Rectal smooth muscle tissue (tissue), 1 donor: ENCODE measurements around the gene LRCH3.

Experiments used
- H3K27ac ChIP-seq: one replicate; pipeline ENCODE4 v1.7.0; 2013; ENCODE audit warnings: low read depth, low read length, inconsistent platforms
- H3K27me3 ChIP-seq: one replicate; pipeline ENCODE4 v1.7.0; 2013; ENCODE audit warnings: low read length; ENCODE audit not compliant: control insufficient read depth, insufficient read depth
- H3K36me3 ChIP-seq: one replicate; pipeline ENCODE4 v1.7.0; 2013; ENCODE audit warnings: low read length; ENCODE audit not compliant: control insufficient read depth, insufficient read depth
- H3K4me1 ChIP-seq: one replicate; pipeline ENCODE4 v1.7.0; 2013; ENCODE audit warnings: low read length; ENCODE audit not compliant: control insufficient read depth, insufficient read depth
- H3K4me3 ChIP-seq: one replicate; pipeline ENCODE4 v1.7.0; 2013; ENCODE audit warnings: low read length
- H3K9ac ChIP-seq: one replicate; pipeline ENCODE4 v1.7.0; 2013; ENCODE audit warnings: low read length

The LRCH3 gene

DNA sequence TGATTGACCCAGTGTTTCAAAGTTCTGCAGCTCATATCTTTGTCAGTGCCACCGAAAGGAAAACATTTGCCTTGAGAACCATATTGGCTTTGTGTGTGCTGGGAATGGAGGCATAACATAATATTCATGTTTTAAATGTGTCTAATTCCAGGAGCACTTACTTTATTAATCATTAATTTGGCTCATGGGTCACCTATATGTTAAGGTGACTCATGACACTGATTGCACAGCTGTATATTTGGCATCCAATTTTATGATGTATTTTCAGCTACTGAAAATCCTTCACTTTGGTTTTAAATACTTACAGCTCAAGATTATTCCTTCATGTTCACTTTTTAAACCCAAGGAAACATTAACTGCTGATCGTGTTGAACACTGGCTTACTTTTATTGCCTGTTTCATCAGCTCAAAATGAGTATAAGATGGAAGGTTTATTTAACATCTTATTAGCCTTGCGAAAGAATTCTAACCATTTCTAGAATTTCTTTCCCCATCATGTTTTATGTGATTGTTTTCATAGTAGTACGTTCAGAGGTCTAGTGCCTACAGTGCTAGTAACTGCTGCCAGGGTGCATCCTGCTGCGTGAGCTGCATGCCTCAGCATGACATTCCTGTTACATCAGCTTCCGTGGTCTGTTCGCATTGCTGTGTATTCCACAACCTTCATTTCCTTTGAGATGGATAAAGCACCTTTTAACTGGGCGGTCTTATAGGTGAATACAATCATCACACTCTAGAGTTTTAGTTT, 63.7 kb downstream of the LRCH3 start:
- Histone ChIP-seq H3K36me3 (peaks cover 9% of the 10 kb centered on the region), H3K27me3 (no peaks in the 10 kb centered on the region), H3K4me1 (no peaks in the 10 kb centered on the region), H3K4me3 (no peak overlapping the region), H3K9ac (no peak overlapping the region), H3K27ac (no peak overlapping the region)

DNA sequence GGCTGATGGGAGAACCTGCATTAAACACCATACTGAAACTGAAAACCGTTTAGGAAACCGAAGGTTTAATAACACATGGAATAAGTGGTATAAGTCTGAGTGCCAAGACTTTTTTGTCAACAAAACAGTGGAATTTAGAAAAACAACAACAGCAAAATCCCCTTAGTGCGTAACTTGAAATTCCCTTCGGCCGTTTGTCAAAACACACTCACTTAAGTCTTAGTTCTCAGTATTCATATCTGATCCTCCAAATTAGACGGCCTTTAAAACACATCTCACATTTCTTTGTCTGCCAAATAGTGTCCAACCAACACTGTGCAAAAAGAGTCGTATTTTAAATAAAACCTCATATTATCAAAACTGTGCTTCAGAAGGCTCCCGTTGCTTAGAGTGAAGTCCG, 64.5 kb downstream of the LRCH3 start:
- H3K9ac ChIP-seq: no peak overlapping the region
- H3K36me3 ChIP-seq: peaks cover 9% of the 10 kb centered on the region

DNA sequence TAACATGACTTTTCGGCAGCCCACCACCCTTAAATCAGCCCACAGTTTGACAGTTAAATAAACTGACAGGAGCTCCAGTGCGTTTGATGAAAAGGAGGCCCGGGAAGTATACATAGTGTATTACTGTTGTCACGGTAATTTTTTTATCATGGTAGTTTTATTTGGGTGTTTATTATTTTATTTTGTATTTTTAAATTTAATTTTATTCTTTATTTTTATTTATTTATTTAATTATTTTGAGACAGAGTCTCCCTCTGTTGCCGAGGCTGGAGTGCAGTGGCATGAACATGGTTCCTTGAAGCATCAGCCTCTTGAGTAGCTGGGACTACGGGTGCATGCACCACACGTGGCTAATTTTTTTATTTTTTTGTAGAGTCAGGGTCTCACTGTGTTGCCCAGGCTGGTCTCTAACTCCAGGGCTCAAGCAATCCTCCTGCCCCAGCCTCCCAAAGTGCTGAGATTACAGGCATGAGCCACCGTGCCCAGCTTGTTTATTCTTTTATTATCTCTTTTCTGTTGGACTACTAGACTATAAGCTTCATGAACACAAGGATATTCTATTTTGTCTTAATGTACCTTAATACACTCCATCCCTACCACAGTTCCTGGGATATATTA, 65.3 kb downstream of the LRCH3 start:
- no peak overlapping the region for H3K27ac ChIP-seq
- peaks cover 6% of the 10 kb centered on the region for H3K36me3 ChIP-seq

More for the DNA sequence above, 64.5 kb downstream of the LRCH3 start:
- Histone ChIP-seq H3K4me1 (no peaks in the 10 kb centered on the region), H3K27me3 (no peaks in the 10 kb centered on the region), H3K4me3 (no peak overlapping the region), H3K27ac (no peak overlapping the region)

DNA sequence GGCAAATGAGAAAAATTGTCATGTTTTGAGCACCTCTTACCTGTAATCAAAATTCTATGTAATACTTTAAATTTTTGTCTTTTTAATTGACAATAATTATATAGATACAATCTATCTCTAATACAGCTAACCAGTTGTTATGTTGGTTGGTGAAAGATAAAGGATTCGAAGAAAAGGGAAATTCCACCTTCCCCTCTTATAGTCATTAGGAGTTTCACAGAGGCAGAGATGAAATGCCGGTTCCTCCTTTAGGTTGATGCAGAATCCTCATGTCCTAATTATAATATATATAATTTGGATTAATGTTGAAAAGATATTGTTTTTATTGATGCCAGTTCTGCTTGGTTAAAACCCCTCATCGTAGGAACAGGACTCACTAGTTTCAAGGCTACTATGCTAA, 67.1 kb downstream of the LRCH3 start:
- H3K9ac ChIP-seq: no peak overlapping the region
- no peak overlapping the region for H3K27ac ChIP-seq
- H3K4me1 ChIP-seq: no peaks in the 10 kb centered on the region
- H3K27me3 ChIP-seq: no peaks in the 10 kb centered on the region
- H3K4me3 ChIP-seq: no peak overlapping the region
- peaks cover 6% of the 10 kb centered on the region for H3K36me3 ChIP-seq

More for the DNA sequence above, 65.3 kb downstream of the LRCH3 start:
- Histone ChIP-seq H3K9ac (no peak overlapping the region), H3K4me1 (no peaks in the 10 kb centered on the region), H3K4me3 (no peak overlapping the region), H3K27me3 (no peaks in the 10 kb centered on the region)

DNA sequence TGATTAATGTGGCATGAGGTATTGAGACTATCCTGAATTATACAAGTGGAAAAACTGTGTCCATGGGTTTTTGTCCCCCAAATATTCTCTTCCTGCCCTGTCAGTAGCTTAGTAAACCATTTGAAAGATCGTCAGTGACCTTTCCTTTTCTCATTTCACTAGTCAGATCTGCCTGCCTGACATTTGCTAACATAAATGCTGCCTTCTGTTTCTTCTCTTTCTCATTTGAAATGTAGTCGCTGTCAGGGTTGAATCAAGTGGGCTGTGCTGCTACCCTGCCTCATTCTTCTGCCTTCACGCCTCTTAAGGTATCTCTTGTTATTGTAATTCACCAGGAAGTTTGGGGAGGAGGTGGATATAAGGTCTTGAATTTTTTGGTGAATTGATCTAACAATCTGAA, 67.5 kb downstream of the LRCH3 start:
- H3K9ac ChIP-seq: no peak overlapping the region
- peaks cover 6% of the 10 kb centered on the region for H3K36me3 ChIP-seq
- no peaks in the 10 kb centered on the region for H3K4me1 ChIP-seq
- no peaks in the 10 kb centered on the region for H3K27me3 ChIP-seq
- no peak overlapping the region for H3K4me3 ChIP-seq
- H3K27ac ChIP-seq: no peak overlapping the region

DNA sequence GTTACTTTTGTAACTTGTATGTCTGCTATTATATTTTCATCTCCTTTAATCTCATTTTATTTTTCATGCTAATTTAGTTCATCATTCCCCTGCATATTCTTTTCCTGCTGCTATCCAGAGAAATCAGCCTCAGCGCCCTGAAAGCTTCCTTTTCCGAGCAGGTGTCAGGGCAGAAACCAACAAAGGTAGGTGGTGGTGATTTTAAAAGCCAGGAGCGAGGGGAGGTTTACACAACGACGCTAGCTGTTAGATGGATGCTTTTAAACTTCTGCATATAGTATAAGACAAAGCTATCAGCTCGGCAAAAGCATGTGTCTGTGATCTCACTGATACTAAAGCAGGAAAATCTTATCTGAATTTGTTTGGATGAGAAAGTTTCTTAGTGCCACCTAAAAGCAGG, 75.0 kb downstream of the LRCH3 start:
- Histone ChIP-seq H3K27ac (no peak overlapping the region), H3K27me3 (no peaks in the 10 kb centered on the region), H3K4me3 (no peak overlapping the region), H3K9ac (no peak overlapping the region), H3K4me1 (no peaks in the 10 kb centered on the region), H3K36me3 (peaks cover 3% of the 10 kb centered on the region)

DNA sequence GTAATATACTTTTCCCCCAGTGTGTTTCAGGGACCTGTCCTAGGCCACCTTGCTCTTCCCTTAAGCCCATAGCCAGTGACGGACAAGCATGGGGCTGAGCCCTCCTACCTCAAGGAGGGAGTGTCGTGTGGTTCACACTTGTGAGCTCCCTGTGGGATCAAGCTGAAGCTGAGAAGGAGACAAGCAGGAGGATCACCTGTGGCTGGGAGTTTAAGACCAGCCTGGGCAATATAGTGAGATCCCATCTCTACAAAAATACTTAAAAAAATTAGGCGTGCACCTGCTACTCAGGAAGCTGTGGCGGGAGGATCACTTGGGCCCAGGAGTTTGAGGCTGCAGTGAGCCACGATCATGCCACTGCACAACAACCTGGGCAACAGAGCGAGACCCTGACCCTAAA, 82.3 kb downstream of the LRCH3 start:
- H3K4me1 ChIP-seq: no peaks in the 10 kb centered on the region
- no peak overlapping the region for H3K27ac ChIP-seq
- no peaks in the 10 kb centered on the region for H3K27me3 ChIP-seq
- H3K9ac ChIP-seq: no peak overlapping the region
- no peak overlapping the region for H3K4me3 ChIP-seq
- H3K36me3 ChIP-seq: peaks cover 22% of the 10 kb centered on the region

DNA sequence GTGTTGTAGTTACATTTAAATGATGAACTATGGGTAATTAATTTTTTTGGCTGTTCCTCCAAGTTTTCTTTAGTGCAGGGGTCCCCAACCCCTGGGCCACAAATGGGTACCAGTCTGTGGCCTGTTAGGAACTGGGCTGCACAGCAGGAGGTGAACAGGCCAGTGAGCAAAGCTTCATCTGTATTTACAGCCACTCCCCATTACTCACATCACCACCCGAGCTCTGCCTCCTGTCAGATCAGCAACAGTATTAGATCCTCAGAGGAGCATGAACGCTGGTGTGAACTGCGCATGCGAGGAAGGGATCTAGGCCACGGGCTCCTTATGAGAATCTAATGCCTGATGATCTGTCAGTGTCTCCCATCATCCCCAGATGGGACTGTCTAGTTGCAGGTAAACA, 83.0 kb downstream of the LRCH3 start:
- Histone ChIP-seq H3K9ac (no peak overlapping the region), H3K27me3 (no peaks in the 10 kb centered on the region), H3K4me1 (no peaks in the 10 kb centered on the region), H3K4me3 (no peak overlapping the region), H3K36me3 (peaks cover 25% of the 10 kb centered on the region), H3K27ac (no peak overlapping the region)

DNA sequence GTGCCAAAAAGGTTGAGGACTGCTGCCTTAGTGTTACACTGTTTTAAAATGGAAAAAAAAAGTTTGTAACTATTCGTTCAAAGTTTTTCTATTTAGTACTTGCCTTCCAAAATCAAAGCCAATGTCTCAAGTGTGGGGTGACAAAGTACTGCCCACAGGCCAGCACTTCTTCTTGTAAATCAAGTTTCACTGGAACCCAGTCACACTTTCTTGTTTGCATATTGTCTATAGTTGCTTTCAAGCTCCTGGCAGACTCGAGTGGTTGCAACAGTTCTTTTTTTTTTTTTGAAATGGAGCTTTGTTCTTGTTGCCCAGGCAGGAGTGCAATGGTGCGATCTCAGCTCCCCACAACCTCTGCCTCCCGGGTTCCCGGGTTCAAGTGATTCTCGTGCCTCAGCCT, 83.6 kb downstream of the LRCH3 start:
- Histone ChIP-seq H3K4me1 (no peaks in the 10 kb centered on the region), H3K4me3 (no peak overlapping the region), H3K27ac (no peak overlapping the region), H3K9ac (no peak overlapping the region), H3K27me3 (no peaks in the 10 kb centered on the region), H3K36me3 (peaks cover 25% of the 10 kb centered on the region)

DNA sequence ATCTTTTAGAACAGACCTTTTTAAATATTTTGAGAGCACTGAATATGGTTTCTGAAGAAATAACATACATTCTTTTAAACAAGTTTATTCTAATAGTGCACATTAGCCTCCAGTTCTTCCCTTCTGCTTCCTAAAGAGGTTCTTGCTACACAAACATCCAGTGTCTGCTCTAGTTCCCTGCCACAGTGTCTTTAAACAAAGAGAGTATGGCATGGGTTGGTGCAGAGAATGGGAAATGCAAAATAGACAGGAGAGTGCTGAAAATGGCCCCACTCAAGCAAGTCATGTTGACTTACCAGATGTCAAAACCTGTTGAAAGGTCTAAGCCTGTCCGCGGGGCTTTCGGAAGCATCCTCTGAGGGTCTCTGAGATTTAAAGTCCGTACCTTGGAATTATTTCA, 86.8 kb downstream of the LRCH3 start:
- Histone ChIP-seq H3K36me3 (peaks cover 21% of the 10 kb centered on the region), H3K27ac (no peak overlapping the region), H3K4me3 (no peak overlapping the region), H3K4me1 (no peaks in the 10 kb centered on the region), H3K27me3 (no peaks in the 10 kb centered on the region), H3K9ac (no peak overlapping the region)

DNA sequence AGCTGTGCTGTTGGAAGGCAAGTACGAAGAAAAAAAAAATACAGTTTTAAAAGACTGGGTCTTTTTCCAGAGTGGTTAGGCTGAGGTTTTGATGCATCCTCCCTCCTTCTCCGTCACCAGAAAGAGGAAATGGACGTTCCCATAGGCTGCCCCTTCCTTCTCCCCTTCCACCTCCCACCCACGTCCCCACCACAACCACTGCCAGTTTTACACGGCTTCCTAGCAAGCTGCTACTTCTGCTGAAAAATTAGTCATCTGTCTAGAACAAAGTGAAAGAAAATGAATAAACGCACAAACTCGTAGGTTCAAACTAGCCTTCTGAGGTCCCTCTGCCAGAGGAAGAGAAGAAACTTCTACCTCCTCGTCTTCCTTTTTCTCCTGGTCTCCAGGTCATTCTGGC, 87.4 kb downstream of the LRCH3 start:
- H3K4me1 ChIP-seq: no peaks in the 10 kb centered on the region
- no peaks in the 10 kb centered on the region for H3K27me3 ChIP-seq
- H3K27ac ChIP-seq: no peak overlapping the region
- no peak overlapping the region for H3K9ac ChIP-seq
- peaks cover 18% of the 10 kb centered on the region for H3K36me3 ChIP-seq
- H3K4me3 ChIP-seq: no peak overlapping the region

DNA sequence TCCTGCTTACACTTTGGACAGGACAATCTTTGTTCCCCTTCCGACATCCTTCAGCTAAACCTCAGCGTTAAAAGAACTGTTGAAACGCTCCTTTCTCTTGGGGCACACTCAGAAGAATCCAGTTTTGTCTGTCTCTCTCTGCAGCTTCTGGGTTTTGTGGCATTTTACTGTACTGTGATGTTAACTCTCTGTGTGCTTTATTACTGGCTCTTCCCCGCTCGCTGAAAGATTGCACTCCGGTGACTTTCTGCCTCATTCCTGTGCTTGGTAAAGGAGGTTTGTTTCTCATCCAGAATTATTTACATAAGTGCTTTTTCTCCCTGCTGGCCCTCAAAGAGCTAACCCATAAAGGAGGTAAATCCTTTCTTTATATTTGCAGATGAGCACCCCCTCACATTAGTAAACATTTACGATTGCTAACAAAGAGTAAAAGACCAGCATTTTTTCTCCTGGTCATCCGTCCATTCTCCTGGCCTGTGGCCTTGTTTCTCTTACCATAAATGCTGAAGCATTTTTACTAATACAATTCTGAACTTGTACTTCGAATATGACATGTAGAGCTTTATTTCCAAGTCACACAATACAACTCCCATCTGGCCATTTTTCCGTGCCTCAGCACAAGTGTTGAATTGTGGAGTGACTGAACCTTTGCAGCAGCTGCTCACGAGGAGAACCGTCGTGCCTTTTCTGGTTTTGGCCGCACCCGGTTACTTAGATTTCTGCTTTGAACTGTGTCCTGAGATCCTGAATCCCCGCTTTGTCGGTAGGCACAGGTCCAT, 89.6 kb downstream of the LRCH3 start:
- H3K27ac ChIP-seq: no peak overlapping the region
- H3K4me3 ChIP-seq: no peak overlapping the region
- H3K27me3 ChIP-seq: no peaks in the 10 kb centered on the region
- peaks cover 14% of the 10 kb centered on the region for H3K36me3 ChIP-seq
- no peaks in the 10 kb centered on the region for H3K4me1 ChIP-seq
- H3K9ac ChIP-seq: no peak overlapping the region
